Peyer's patch (tissue), 4 donors: ENCODE data around the gene OR6S1. TPM values are rescaled to one million over a fixed set of nuclear protein-coding genes. Genes with fewer than 3 reads are reported as not detected.
A peak's percentile ranks its signal among the peaks of the same experiment; 100 is the strongest.

Experiments used
- DNase-seq, 3 donors: peaks; one replicate each; pipeline ENCODE4 v3.0.0-alpha.2; 2017 to 2019
- H3K27ac ChIP-seq, 4 donors: fragments of 200-600 bp; sonication (generic); one replicate each; pipeline ENCODE4 v1.5.1; 2016 to 2019
- H3K27me3 ChIP-seq, 2 donors: fragments of 200-600 bp; sonication (generic); one replicate each; pipeline ENCODE4 v1.5.1; 2019
- H3K36me3 ChIP-seq, 3 donors: fragments of 200-600 bp; sonication (generic); one replicate each; pipeline ENCODE4 v1.5.1; 2016 to 2019
- H3K4me1 ChIP-seq, 4 donors: fragments of 200-600 bp; sonication (generic); one replicate each; pipeline ENCODE4 v1.5.1; 2016 to 2019
- H3K4me3 ChIP-seq, 4 donors: fragments of 200-600 bp; sonication (generic); 1 replicate in 3 of 4; 2 replicates in 1 of 4; pipeline ENCODE4 v1.5.1; 2016 to 2019; ENCODE audit warnings: mild to moderate bottlenecking in 1 of 4
- H3K9me3 ChIP-seq, 4 donors: fragments of 200-600 bp; sonication (generic); one replicate each; pipeline ENCODE4 v1.5.1; 2016 to 2019; ENCODE audit warnings: mild to moderate bottlenecking in 1 of 4
- CTCF ChIP-seq, 6 experiments: fragments of 450-650 bp in 4 of 6; fragments of 200-600 bp in 2 of 6; sonication (generic) in 1 of 6; IDR thresholded peaks; one replicate each; pipeline ENCODE4 v1.5.1; 2017 to 2019; ENCODE audit warnings: antibody characterized with exemption in 6 of 6, mild to moderate bottlenecking in 3 of 6, moderate library complexity in 1 of 6
- POLR2A ChIP-seq, 2 donors: fragments of 450-650 bp; IDR thresholded peaks; one replicate each; pipeline ENCODE4 v1.5.1; 2017; ENCODE audit warnings: antibody characterized with exemption in 2 of 2, mild to moderate bottlenecking in 2 of 2, moderate library complexity in 2 of 2
- total RNA-seq, 4 donors: library from RNA; depleted of rRNA; stranded (reverse); fragments of >200 nt; gene quantifications; one replicate each; pipeline ENCODE4 v1.1.0, GENCODE V29; 2016

Gene OR6S1
- total RNA-seq, 4 donors from 2014 or later: not detected

- Histone ChIP-seq H3K27me3 (no peaks in the 10 kb centered on the region), H3K36me3 (no peaks in the 10 kb centered on the region), H3K27ac (no peak overlapping the region), H3K9me3 (no peaks in the 10 kb centered on the region), H3K4me3 (peak overlapping the region; percentile 20 to 46 (median 38)), H3K4me1 (peaks cover 0 to 22% (median 9%) of the 10 kb centered on the region in 4 donors)
- TF ChIP-seq CTCF (IDR thresholded peaks at IDR 0.05) (no peak), POLR2A (IDR thresholded peaks at IDR 0.05) (no peak)
- DNase-seq: peak in 2 of 3 donors; percentile 73 to 80
Measured at GRCh38 chr14:20631880-20632389, 9.6 kb downstream of the OR6S1 start.

- DNase-seq: peak in 1 of 3 donors; percentile 68
- Histone ChIP-seq H3K27me3 (no peaks in the 10 kb centered on the region), H3K4me3 (peak overlapping the region; percentile 20 to 46 (median 38)), H3K4me1 (peaks cover 0 to 22% (median 9%) of the 10 kb centered on the region in 4 donors), H3K9me3 (no peaks in the 10 kb centered on the region), H3K27ac (peak overlapping the region in 1 of 4 donors; percentile 68), H3K36me3 (no peaks in the 10 kb centered on the region)
- TF ChIP-seq POLR2A (IDR thresholded peaks at IDR 0.05): no peak
- TF ChIP-seq CTCF (IDR thresholded peaks at IDR 0.05): no peak
Measured at GRCh38 chr14:20631023-20631879, 10.2 kb downstream of the OR6S1 start.

- peak overlapping the region in 1 of 4 donors; percentile 68 for H3K27ac ChIP-seq
- DNase-seq: peak in 1 of 3 donors; percentile 53
- TF ChIP-seq CTCF (IDR thresholded peaks at IDR 0.05) (no peak), POLR2A (IDR thresholded peaks at IDR 0.05) (no peak)
- H3K36me3 ChIP-seq: no peaks in the 10 kb centered on the region
- no peaks in the 10 kb centered on the region for H3K27me3 ChIP-seq
- H3K9me3 ChIP-seq: no peaks in the 10 kb centered on the region
- H3K4me1 ChIP-seq: peaks cover 0 to 22% (median 9%) of the 10 kb centered on the region in 4 donors
- peak overlapping the region; percentile 20 to 46 (median 32) for H3K4me3 ChIP-seq
Measured at GRCh38 chr14:20630340-20631022, 11.0 kb downstream of the OR6S1 start.

- H3K4me1 ChIP-seq: peaks cover 0 to 22% (median 12%) of the 10 kb centered on the region in 4 donors
- H3K27me3 ChIP-seq: no peaks in the 10 kb centered on the region
- H3K4me3 ChIP-seq: no peak overlapping the region
- DNase-seq: no peak
- no peaks in the 10 kb centered on the region for H3K9me3 ChIP-seq
- TF ChIP-seq POLR2A (IDR thresholded peaks at IDR 0.05) (no peak), CTCF (IDR thresholded peaks at IDR 0.05) (no peak)
- H3K27ac ChIP-seq: no peak overlapping the region
- H3K36me3 ChIP-seq: no peaks in the 10 kb centered on the region
Measured at GRCh38 chr14:20628063-20628854, 13.2 kb downstream of the OR6S1 start.
